Activated CD8-positive, alpha-beta memory T cell treated with anti-CD3 and anti-CD28 coated beads for 48 hours (primary cell): Measurements from ENCODE around the gene CYP46A1.

Experiments used
- DNase-seq, 3 experiments: peaks; one replicate each; pipeline ENCODE4 v3.0.0-alpha.2; 2020; ENCODE audit warnings: low read depth in 2 of 3, low spot score in 2 of 3

CYP46A1 gene

DNA sequence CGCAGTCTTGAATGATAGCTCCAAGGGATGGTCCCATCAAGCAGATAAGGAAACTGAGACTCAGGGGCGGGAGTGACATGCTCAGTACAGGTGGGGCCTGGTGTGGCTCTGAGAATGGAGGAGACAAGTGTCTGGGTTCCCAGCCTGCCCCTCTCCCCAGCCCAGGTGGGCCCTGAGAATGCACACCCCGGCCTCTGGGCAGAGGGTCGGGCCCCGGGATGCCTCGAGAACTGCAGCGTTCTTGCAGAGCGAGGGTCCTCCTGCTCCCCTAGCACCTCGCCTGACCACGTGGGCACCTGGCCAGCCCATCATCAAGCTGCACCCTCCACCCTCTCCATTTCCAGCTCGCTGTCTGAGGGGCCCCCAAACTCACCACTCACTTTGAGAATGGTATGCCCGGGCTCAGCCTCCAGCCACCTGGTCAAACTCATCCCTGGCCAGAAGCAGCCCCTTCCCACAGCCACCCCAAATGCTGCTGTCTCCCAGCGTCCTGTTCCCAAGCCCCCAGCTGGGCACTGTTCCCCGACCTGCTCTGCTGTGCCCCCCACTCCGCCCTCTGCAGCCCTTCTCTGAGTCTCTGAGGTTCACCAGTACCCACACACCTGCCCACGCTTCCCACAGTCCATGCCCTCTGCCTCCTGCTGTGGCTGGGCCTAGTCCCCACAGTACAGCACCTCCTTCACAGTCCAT, 44.3 kb downstream of the CYP46A1 start:
- DNase-seq, result no peak

DNA sequence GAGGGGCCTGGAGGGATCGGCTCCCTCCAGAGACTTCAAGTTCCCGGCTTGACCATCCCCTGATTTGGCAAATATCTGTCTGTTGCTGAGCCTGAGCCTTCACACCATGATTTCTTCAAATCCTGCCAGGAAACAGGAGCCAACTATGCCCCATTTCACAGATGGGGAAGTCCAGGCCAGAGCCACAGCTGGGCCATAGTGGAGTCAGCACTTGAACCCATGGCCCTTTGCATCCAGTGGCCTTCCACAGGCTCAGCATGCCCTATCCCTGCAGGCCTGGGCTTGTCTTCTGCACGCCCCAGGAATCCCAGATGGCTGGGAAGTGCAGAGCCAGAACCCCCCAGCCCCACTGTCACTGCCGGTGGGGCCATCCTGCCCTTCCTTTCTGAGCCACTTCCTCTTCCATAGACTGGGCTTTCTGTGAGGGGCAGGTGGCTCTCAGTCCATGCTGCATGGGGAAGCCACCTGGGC, 44.9 kb downstream of the CYP46A1 start:
- DNase-seq, result no peak

DNA sequence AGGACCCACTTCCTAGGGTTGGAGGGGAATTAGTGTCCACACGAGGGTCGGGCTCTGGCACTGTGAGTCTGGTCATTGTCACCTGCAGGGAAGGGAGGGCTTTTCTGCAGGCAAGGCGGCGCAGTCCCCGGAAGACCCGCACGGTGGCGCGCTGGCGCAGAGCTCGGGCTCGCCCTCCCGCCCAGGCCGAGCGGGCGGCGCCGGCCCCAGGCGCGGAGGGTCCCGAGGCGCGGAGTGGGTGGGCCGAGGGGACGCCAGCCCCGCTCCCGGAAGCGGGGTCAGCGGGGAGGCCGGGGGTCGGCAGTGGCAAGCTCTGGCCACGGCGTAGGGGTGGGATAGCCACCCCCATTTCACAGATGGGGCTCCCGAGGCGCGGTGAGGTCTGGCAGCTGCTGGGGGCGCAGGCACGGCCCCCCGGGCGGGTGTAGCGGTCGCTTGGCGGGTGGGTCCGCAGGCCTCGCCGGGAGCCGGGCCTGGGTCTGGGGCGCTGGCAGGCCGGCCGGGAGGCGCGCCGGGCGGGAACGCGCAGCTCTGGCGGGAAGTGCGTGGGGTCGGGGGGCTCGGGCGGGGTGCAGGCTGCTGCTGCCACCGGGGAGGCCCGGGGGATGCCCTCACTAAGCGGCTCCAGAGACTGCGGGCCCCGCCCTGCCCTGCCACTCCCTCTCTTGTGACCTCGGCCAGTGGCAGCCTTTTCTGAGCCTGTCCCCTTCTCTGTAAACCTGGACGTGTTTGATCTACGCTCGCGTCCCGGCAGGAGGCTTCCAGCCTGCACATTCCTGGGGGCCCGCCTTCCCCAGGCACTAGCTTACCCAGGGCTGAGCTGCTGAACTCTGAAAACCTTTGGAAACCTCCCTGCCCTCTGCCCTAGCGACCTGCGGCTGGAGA, 46.1 kb downstream of the CYP46A1 start:
- DNase-seq, result peak; percentile 31 to 74 (median 69)

DNA sequence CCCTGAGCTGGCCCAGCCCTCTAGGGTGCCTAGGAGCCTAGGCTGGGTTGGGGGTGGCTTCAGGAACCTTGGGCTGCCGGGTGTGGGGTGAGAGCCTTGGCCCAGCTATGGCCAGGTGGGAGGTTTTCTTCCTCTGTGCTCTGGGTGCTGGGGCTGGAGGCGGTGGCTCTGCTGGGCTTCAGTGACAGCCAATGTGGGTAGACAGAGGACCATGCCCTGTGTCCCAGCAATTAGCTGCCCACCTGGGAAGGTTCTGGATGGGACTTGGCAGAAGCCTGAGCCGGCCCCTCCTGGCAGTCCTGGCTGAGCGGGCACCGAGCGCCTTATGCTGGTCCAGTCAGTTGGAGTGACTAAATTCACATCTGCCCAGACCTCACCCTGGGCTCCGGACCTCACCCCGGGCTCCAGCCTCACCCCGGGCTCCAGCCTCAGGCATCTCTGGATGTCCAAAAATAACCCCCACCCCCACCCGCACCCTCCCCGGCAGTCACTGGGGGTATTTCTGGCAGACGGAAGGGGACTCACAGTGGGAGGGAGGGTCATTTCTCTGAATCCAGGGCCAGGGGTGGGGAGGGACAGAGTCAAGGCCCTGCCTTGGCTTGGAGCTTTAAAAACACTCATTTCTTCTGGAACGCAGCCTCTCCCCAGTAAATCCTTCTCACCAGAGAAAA, 46.9 kb downstream of the CYP46A1 start:
- DNase-seq, result no peak

DNA sequence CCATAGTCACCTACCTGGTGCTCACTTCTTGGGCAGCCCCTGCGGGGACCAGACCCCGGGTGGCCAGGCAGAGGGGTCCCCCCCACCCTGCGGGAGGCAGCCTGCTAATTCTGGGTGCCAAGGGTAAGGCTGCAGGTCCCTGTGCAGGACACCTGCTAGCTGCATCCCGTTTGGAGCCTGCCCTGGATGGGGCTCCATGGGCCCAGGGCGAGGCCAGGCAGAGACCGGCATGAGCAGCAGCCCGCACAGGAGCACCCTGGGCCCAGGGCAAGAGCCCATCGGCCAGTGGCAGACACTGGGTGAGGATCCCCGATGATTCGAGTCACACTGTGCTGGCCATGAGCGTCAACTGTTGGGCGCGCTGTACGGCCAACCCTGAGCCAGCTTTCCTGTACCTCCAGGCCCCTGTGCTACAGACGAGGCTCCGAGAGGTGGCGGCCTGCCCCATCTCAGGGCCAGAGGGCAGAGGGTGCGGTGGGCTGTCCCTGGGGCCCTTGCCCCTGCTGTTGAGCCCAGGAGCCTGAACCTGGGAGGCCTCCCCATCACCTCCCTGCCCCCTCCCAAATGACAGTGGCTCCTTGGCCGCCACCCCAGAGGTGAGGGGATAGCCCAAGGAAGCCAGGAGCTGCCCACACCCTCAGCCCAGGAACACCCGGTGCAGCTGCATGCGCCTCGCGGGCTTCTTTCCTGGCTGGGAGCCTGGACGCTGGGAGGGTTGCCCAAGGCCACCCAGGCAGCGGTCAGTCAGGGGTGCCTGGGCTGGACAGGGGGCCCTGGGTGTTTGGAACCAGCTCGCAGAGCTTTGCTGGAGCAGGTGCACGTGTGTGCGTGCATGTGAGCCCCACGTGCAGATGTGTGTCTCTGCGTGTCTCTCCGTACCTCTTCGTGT, 47.7 kb downstream of the CYP46A1 start:
- DNase-seq, result no peak

DNA sequence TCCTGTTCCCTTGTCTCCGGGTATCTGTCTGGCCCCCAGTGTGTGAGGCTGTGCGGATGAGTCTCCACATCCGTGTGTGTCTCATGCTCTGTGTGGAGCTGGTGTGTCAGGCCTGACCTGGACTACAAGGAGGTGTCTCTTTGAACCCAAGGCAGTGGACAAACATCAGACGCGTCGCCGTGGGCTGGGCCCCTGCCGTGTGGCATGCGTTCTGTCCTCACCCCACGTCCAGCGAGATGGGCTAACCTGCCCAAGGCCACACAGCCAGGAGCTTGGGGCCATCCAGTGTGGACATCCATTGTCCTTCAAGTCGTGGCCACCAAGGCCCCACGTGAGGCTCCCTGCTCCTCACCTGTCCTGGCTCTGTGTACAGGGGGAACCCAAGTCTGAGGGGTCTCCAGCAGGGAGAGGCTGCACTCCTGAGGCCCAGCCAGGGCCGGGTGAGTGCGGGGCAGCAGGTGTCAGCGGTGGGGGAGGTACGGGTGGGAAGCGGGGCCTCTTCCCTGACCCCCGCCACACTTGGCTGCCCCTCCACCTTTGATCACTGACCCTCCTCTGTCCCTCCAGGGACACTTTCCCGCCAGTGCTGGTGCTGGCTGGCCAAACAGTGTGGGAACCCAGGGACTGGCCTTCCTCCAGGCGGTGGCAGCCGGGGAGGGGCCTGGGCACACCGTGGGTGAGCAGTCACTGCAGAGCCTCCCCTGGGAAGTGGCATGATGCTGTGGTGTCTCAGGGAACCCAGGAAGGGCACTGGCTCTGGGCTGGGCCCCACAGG, 48.5 kb downstream of the CYP46A1 start:
- no peak for DNase-seq

DNA sequence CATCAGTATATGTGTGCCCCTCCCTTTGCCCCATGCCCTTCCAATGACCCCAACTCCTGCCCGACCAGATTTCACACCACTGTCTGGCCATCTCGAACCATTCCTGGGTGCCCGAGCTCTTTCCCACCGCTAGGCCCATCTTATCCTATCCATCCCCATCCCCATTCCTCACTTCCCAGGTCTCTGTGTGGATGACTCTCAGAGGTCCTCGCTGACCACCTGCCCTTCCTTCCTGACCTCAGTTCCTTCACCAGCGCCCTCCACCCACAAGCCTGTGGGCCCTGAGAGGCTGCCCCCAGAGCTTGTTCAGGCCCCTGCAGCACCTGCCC, 49.1 kb downstream of the CYP46A1 start:
- DNase-seq, result no peak

DNA sequence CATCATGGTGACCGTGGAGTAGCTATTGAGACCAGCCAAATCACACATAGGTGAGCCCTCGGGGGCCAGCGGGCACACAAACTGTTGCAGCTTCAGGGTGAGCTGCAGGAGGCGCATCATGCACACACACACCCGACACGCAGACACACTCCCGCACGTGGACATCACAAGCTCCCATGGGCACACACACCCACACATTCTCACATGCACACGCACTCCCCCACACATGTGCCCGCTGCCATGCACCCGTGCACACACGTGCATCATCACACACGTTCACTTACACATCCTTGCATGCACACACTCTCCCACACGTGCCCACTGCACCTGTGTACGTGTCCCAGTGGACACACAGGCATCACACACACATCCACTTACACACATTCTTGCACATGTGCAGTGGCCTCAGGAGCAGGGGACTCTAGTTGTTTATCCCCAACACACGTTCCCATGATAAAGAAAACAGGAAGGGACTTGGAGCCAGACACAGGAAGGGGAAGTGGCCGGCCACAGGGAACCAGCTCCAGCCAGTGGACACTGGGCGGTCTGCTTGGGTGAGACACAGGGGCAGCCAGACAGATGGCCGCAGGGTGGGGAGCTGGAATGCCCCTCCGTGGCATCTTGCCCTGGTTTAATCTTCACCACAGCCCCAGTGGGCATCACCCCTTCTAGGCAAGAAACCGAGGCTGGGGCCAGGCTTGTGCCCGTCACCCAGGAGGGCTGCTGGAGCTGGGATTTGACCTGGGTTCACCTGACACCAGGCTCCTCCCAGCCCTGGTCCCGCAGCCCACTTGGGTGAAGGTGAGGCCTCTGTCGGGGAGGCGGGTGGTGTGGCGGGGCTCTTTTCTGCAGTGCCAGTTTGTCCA, 49.7 kb downstream of the CYP46A1 start:
- no peak for DNase-seq

DNA sequence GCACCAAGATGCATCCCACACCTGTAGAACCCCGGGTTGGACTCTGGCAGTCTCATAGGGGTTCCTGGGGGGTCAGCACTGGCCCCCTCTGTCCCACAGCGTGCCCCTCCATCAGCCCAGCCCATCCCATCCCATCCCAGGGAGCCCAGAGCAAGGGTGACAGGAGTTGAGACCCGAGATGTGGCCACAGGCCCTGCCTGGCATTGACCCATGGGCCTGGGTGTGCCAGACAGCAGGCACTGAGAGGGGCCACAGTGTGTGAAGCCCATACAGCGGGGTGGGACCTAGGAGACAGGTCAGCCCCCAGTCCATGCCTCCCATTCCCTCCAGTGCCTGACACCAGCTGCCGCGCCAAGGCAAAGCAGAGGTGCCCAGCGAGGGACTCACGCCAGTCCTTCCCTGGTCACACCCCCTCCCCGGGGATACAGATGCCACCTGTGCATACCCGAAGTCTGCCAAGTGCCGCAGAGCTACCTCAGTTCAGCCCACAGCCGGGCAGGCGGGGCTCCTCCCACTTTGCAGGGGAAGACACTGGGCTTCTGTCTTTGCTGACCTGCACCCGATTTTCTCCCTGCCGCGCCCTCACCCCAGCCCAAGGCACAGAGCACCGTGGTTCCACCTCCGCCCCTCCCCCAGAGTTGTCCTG, 50.4 kb downstream of the CYP46A1 start:
- no peak for DNase-seq

DNA sequence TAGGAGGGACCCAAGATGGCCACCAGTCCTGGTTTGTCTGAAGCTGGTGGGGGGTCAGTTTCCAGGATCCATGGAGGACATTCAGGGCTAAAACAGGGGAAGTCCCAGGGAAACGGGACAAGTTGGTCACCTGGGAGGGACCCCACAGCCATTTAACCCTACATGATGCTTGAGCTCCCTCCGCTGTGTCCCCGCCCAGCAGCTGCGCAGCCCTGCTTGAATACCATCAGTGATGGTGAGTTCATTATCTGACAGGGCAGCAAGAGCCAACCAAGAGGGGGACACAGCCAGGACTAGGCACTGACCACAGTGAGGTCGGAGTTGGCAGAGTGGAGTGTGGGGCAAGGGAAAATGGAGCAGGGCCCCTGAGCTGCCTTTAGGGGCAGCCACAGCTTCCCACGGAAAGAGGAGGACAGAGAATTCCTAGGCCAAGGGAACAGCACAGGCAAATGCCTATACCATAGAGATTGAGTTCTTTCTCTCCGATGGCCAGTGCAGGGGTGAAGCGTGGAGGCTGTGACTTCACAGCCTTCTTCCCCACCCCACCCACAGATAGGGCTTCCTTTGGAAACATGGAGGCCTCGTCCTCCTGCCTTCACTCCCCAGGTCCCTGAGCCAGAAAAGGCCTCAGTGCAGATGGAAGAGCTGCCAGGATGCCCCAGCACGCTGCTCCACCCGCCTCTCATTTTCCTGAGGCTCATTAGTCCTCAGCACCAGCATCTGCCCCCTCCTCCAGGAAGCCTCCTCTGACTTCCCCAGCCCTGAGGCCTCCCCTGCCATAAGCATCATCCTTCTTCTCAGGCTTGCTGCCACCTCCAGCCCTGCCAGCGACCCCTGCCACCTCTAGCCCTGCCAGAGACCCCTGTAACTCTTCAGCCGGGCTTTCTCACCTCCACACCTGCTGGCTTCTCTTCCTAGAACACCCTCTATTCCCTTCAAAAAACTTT, 51.4 kb downstream of the CYP46A1 start:
- no peak for DNase-seq

DNA sequence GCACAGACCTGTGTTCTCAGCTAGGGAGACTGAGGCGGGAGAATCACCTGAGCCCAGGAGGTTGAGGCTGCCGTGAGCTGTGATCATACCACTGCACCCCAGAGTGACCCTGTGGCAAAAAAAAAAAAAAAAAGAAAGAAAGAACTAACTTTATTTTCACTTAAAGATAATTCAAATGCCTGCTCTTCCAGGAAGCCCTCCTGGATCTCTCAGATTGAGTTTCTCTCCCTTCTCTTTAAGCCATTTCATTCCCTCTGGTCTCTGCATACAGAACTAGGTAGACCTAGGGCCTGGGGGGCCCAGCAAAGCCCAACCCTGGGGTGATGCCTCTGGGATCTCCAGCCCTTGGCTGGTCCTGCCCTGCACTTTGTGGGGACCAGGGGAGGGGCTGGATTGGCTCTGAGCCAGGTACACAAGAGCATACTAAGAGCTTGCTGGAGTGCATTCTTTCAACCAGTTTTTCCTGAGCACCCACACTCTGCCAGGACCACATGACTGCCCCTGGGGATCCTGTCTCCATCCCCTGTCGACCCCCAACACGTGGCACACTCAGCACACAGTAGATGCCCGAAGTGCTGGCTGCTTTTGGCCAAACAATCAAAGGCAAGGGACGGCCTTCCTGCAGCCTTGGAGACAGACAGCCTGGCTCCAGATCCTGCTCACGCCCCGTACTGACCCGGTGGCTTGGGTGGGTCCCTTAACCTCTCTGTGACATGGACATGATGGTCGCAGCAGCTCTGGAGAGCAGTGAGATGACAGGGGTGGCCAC, 52.7 kb downstream of the CYP46A1 start:
- no peak for DNase-seq

DNA sequence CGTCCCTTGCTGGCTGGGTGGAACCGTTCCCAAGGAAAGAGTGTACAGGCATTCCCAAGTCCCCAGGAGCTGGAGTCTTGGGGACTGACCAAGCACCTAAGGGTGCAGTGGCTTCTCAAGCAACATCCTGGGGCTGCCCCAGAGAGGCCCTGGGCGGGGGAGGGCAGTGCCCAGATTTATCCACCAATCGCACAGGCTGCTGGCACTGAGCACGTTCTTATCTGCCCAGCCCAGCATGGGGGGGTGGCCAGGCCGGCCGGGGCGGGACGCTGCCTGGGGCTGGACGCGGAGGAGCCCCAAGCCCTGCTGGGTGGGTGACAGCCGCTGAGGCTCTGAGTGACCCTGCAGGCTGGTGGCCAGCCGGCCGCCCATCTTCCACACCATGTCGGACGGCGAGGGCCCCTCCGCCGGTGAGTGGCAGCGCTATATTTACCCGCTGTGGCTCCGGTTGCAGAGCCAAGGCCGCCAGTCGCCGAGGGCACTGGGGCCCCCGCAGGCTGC, 53.4 kb downstream of the CYP46A1 start:
- no peak for DNase-seq

DNA sequence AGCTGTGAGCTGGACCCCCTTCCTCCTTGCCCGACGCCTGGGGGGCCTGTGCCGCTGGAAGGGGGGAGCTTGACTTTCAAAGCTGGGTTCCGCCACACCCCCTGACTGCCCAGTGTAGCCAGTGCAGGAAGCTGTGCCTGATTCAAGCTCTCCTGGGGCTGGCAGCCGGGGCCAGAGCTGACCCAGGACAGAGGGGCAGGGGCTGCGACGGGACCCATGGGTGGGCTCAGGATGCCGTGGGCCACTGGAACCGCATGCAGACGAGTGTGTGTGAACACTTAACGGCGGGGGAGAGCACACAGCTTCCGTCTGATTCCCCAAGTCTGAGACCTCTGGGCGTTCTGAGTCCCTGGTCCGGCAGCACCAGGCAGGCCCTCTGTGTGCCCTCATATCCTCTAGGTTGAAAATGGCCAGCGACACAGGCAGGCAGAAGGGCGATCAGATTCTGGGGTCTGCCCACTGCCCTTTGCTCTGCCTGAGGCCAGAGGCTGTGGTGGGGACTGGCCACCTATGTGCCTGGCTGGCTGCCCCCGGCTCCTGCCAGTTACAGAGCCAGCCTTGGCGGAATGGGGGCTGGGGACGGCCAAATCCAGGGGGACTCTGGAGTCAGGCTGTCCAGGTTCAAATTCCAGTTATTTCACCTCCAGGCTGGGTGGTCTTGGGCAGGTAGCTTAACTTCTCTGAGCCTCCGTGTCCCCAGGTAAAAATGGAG, 54.0 kb downstream of the CYP46A1 start:
- no peak for DNase-seq

DNA sequence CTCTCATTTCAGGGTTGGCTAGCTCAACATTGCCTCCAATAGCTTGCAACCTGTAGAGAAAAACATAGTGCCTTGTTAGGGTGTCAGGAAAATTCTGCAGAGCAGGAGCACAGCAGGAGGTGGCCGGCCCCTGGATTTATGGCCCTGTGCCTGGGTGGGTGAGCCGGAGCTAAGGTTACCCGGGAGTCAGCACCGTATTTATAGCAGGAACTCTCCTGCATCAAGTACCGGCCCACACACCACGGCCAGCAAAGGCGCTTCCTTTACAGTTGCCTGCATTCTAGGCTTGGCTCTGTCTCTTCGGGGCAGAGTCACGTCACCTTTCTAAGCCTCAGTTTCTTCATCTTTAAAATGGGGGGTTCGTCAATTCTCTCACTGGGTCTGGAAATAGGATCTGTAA, 56.3 kb downstream of the CYP46A1 start:
- DNase-seq, result no peak

DNA sequence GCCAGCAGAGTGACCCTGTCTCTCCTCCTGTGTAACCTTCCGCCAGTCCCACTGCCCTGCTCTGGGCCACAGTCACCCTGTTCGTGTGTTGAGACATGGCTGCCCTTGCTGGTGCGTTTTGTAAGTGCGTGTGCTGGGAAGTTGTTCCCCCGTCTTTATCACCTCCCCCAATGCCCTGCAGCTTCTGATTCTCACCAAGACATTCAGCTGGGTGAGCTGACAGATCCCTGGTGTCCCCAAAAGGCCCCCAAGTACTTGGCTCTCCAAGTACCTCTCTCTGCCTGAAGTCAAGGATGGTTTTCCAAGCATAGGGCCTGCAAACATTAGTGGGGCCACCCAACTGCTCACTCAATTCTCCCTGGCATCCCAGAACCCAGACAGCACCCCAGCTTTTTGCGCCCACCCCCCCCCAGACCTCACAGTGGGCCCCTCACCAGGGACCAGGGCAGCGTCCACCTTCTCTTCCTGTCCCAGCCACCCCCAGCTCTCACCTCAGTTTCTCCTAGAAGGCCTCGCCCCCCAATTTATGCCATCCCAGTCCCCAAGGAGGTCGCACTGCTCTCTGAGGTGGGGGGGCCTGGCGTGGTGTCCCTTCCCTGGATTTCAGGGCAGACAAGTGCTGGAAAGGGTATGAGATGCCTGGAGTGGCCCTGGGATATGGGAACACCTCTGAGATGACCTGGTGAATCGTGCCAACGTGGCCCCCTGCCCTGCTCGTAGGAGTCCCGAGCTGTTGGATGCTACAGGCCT, 57.3 kb downstream of the CYP46A1 start:
- DNase-seq, result no peak
